HG02840 (cell line): ENCODE measurements around the gene PRRG4.
"Not testable (repeated sequence)": the region's sequence is repeated elsewhere in the genome, so short reads cannot be mapped to it uniquely, and the experiment has no call there.

Experiments used
- ATAC-seq: cut with Tn5 transposase; IDR thresholded peaks from one replicate; pipeline ENCODE4 v1.9.1; 2021; ENCODE audit warnings: mild to moderate bottlenecking, moderate library complexity, moderate number of reproducible peaks; ENCODE audit not compliant: unreplicated experiment, low FRiP score

The PRRG4 gene

DNA sequence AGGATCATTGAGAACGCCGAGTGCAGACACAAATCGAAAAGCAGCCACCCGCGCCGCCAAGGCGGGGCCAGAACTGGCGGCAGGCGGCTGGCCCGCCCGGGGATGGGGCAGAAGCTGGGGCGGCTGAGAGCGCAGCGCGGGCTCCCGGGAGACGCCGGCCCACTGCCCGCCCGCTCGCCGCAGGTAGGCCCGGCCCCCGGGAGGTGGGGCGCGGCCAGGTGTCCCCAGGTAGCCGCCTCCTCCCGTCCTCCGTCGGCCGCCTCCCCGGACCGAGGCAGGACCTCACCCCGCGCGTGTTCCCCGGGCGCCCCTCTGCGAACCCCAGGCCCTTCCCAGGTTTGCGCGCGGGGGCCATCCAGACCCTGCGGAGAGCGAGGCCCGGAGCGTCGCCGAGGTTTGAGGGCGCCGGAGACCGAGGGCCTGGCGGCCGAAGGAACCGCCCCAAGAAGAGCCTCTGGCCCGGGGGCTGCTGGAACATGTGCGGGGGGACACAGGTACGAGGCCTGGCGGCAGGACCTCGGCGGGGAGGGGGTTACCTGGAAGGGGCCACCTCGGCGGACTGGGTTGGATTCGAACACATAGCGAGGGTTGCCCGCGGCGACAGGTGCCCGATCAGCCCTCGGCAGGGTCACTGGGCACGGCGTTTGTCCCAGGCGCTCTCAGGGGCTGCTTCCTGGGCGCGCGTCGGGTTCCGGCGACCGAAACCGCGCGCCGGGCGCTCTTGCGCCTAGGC, at the start of gene PRRG4:
PRRG4 (plus strand) TSS at position 248 of the 733 bp plus-strand sequence. CDS start 603 bp downstream, outside the sequence.
- ATAC-seq: peak; percentile 67

DNA sequence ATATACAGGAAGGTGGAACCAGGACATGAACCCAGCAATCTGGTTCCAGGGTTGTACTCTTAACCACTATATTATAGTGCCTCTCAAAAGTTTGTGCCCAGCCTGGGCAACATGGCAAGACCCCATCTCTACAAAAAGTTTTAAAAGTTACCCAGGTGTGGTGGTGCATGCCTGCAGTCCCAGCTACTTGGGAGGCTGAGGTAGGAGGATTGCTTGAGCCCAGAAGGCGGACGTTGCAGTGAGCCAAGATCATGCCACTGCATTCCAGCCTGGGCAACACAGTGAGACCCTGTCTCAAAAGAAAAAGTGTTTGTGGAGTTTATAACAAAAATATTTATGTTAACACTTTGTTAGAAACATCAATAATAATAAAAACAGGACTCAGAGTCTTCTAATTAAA, 48.9 kb upstream of the PRRG4 start:
- not testable (repeated sequence) for ATAC-seq

DNA sequence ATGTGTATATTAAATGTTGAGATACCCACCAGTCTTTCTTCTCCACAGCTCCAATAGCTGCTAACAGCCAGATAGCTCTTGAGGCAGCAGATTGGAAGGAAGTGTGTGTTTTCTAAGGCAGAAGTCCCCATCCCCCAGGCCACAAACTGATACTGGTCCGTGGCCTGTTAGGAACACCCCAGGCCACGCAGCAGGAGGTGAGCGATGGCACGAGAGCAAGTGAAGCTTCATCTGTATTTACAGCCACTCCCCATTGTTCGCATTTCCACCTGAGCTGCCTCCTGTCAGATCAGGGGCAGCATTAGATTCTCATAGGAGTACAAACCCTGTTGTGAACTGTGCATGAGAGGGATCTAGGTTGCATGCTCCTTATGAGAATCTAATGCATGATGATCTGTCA, 48.0 kb upstream of the PRRG4 start:
- no peak for ATAC-seq

DNA sequence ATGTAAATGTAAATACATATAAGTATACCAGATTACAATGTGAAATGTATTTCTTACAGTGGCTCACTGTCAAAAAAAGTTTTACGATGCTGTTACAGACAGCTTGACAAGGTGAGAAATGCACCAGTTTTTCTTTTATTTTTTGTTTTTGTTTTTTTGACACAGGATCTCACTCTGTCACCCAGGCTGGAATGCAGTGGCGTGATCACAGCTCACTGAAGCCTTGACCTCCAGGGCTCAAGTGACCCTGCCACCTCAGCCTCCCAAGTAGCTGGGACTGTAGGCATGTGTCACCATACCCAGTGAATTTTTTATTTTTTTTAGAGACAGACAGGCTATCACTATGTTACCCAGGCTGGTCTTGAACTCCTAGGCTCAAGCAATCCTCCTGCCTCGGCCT, 44.5 kb upstream of the PRRG4 start:
- ATAC-seq: no peak

- no peak for ATAC-seq
Observed at GRCh38 chr11:32786811-32787210, 42.9 kb upstream of the PRRG4 start.

DNA sequence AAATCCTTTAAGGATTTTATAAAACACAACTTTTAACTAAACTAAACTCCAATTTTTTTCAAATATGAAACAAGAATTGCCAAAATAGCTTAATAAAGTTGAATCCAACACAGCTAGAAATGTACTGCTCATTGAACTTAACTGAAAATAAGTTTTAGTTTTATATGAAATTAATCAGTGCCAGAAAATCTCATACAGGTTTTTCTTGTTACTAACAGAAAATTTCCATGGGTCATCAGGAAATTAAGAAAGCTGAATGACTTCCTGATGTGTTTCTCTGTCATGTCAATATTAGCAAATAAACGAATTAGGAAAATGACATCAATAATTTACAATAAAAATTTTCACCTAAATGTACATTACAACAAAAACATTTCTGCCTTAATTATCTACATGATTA, 38.8 kb upstream of the PRRG4 start:
- ATAC-seq: no peak

GRCh38 chr11:32792111-32792947, 37.4 kb upstream of the PRRG4 start:
- ATAC-seq: peak; percentile 16

DNA sequence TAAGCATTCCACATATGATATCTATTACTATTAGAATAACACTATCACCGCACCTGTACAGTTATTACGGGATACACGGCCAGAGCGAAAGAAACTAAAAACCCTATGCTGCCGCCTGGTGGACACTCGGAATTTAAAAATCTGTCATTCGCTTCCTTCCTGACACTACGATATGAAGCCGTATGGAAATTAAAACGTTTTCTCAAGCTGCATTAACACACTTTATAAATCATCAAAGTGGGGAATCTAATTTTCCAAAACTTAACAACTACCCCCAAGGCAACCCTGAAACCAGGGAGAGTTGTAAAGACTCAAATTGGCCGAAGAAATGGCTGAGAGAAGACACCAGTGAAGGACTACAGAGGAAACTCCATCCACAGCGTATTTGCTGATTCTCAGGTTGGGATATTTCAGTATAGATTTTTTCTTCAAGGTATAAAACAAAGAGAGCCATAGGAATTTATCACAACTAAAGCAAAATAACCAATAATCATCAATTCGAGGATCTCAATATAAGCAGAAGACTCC, 36.7 kb upstream of the PRRG4 start:
- ATAC-seq: peak; percentile 89

DNA sequence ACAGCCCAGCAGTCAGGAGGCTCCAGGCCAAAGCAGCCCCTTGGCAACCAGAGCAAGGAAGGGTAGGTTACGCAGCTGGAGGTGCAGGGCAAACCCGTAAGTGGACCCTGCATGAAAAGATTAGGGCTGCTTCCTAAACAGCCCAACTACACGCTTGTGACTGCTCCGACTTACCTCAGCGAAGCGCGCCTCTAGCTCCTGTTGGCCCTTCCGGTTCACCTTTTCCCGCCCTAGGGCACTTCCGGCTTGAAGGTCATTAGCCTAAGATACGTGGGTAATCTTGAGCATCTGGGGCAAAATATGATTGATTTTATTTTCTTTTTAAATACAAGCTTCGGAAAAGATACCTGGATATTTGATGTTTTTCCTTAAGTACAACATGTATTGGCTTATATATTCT, 35.3 kb upstream of the PRRG4 start, which contains the start of gene CCDC73:
CCDC73 (minus strand) TSS at position 224 of the 400 bp plus-strand sequence. CDS start 34,419 bp downstream, outside the sequence.
- ATAC-seq: no peak

GRCh38 chr11:32796425-32796824, 33.3 kb upstream of the PRRG4 start:
- ATAC-seq: no peak

DNA sequence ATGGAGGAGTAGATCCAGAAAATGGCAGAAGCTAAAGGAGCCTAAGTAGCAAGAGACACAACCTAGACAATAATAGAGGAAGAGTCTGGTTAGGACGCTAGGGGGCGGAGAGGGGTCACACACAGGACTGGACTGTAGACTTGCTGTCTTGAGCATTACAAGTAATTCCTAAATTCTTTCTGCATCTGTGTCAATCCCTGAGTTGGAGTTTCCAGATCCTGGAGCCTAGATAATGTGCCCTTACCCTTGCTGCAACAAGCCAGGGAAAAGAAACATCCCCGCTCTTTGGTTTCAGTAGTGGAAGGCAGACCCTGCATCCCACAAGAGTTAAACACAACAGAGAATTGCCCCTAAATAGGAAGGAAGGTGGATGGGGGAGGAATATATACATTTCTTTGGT, 20.4 kb upstream of the PRRG4 start:
- ATAC-seq: peak; percentile 80

DNA sequence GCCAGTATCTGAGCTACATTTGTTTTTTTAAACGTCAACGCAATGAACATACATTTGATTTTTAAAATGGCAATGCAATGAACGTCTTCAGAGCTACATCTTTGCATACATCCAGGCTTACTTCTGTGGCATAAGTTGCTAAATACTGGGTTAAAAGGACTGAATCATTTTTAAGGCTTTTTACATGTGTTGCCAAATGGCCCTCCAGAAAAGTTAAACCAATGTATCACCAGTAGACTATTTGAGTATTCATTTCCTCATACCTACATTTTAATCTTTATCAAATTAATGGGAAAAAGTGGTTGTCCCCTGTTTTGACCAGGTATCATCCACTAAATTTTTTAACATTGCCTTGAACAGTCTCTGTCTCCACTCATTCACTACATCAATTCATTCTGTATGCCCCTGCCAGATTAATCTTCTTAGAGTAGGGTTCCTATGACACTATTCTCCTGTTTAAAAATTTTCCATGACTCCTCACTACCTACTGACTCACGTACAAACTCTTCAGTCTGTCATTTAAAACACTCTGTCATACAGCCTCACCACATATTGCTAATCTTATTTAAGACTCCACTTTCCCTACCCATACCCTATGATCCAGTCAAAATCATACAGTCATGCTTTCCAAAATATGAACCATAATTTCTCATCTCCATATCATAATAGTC, 12.4 kb upstream of the PRRG4 start:
- no peak for ATAC-seq

DNA sequence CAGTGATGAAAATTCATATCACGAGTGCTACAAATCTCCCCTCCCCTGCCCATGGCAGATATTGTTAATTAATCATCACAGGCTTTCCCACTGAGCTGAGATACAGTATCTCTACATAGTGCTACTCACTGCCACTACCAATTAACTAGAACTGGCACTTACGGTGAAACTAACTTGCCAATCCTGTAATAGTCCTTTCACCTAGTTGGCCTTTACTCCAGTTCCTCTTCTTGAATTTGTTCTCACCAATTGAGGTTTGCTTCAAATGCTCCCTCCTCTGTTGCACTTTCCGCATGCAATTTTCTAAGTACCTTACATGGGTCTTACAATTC, 11.9 kb upstream of the PRRG4 start:
- ATAC-seq: no peak

DNA sequence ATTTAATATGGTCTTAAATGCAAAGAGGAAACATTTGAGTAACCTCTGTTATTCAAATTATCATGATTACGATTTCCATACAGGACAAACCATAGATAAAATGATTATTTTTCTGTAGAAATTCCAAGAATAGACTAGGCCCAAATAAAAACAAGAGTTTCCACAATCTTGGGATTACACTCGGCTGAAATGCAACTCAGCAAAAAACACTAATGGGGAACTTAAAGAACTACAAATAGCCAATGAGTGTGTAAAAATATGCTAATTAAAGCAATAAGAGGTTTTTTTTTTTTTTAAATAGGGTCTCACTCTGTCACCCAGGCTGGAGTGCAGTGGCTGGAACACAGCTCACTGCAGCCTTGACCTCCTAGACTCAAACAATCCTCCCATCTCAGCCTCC, 10.5 kb upstream of the PRRG4 start:
- no peak for ATAC-seq

DNA sequence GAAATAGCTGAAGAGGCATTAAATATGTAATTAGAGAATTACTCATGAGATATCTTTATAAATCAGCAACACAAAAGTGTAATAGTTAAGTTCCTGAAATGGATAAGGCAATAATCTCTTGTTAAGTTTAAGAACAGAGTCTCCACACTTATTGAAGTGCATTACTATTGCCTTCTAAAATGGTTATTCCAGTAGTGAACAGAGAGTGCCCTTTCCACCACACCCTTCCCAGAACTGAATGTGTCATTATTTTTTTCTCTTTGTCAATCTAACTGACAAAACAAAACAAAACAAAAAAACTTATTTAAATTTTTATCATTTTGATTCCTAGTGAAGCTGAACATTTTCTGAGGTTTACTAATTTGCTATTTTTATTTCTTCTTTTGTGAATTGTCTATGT, 9.2 kb upstream of the PRRG4 start:
- ATAC-seq: no peak

DNA sequence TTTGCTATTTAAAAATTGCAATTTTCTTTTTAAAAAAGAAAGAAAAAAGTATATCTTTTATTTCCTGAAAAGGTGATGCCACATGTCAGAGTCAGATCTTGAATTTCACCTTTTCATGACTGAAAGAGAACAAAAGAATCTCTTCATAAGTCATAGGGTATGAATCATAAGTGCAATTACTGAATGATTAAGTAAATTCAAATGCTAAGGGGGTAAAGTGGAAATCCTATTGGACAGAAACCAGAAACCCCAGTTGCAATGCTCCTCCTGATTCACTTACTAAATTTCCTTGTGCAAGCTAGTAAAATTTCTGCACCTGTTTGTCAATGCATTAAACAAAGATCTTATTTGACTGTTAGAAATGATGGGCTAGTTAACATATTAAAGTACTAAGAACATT, 8.2 kb upstream of the PRRG4 start:
- no peak for ATAC-seq

GRCh38 chr11:32821917-32822560, 7.7 kb upstream of the PRRG4 start:
- ATAC-seq: no peak

DNA sequence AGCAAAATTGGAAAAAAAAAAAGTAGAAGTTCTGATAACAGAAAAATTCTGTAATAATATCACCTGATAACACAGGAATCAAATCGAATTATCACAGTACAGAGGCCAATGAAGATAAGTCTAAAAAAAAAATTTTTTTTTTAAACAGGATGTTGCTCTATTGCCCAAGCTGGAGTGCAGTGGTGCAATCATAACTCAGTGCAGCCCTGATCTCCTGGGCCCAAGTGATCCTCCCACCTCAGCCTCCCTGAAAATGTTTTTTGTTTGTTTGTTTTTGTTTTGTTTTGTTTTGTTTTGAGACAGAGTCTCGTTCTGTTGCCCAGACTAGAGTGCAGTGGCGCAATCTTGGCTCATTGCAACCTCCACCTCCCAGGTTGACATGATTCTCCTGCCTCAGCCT, 6.1 kb upstream of the PRRG4 start:
- not testable (repeated sequence) for ATAC-seq

- ATAC-seq: no peak
Observed at GRCh38 chr11:32826113-32826512, 3.6 kb upstream of the PRRG4 start.

DNA sequence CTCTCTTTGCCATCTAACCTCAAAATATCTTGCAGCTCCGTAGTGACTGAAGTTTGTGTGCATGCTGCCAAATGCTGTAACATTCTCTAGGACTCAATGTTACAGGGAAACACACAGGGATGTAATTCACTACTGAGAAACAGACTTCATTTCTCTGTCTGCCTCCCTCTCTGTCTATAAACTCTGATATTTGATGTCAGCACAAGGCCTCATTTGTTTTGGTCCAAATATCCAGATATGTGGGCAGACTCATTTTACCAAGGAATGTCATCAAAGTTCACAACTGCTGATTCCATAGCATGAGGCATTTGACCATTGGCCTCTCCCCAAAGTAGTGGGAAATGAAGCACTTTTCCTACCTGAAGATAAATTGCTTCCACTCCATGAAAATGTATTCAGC, 2.5 kb upstream of the PRRG4 start:
- ATAC-seq: no peak
